ENCODE results near the gene ZC2HC1B. TPM values are rescaled to one million over a fixed set of nuclear protein-coding genes. Genes with fewer than 3 reads are reported as not detected.

The ZC2HC1B gene
- total RNA-seq, 1 donor from 2014 or later = not detected

GRCh38 chr6:143969077-143969476 lies 104.8 kb downstream of the ZC2HC1B start:
- Histone ChIP-seq H3K36me3 (no peaks in the 10 kb centered on the region), H3K27ac (no peak overlapping the region), H3K4me2 (peak overlapping the region; percentile 23), H3K9me3 (ENCODE audit: low read depth) (no peaks in the 10 kb centered on the region), H3K4me3 (no peak overlapping the region), H3K4me1 (peaks cover 94% of the 10 kb centered on the region), H3K27me3 (peaks cover 87% of the 10 kb centered on the region), H3F3A (ENCODE audit: low read depth) (peaks cover 49% of the 10 kb centered on the region), H4K20me1 (ENCODE audit: low read depth) (peaks cover 6% of the 10 kb centered on the region), H3K79me2 (ENCODE audit: low read depth) (no peaks in the 10 kb centered on the region), H3K9ac (no peak overlapping the region), H2AFZ (replicated peaks) (no peak overlapping the region)
- peaks cover 65% of the 10 kb centered on the region for H3K4me1 Mint-ChIP-seq
- TF ChIP-seq EZH2 (IDR thresholded peaks at IDR 0.05) = no peak
- TF ChIP-seq, protein P1, sequence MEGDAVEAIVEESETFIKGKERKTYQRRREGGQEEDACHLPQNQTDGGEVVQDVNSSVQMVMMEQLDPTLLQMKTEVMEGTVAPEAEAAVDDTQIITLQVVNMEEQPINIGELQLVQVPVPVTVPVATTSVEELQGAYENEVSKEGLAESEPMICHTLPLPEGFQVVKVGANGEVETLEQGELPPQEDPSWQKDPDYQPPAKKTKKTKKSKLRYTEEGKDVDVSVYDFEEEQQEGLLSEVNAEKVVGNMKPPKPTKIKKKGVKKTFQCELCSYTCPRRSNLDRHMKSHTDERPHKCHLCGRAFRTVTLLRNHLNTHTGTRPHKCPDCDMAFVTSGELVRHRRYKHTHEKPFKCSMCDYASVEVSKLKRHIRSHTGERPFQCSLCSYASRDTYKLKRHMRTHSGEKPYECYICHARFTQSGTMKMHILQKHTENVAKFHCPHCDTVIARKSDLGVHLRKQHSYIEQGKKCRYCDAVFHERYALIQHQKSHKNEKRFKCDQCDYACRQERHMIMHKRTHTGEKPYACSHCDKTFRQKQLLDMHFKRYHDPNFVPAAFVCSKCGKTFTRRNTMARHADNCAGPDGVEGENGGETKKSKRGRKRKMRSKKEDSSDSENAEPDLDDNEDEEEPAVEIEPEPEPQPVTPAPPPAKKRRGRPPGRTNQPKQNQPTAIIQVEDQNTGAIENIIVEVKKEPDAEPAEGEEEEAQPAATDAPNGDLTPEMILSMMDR (IDR thresholded peaks at IDR 0.05) = no peak
- no peak for TF ChIP-seq EZH2phosphoT487 (IDR thresholded peaks at IDR 0.05)
- H3K9me3 Mint-ChIP-seq = no peaks in the 10 kb centered on the region
- peak overlapping the region; percentile 89 for H3K27ac Mint-ChIP-seq
- peak; percentile 45 for DNase-seq (ENCODE audit: low spot score)
- no peak overlapping the region for H3K4me3 Mint-ChIP-seq
- H3K36me3 Mint-ChIP-seq = peaks cover 19% of the 10 kb centered on the region
- H3K27me3 Mint-ChIP-seq (ENCODE audit: insufficient read depth, low read depth) = no peaks in the 10 kb centered on the region

- peak overlapping the region; percentile 99 for H3K27ac Mint-ChIP-seq
- Histone ChIP-seq H3K9me3 (ENCODE audit: low read depth) (no peaks in the 10 kb centered on the region), H4K20me1 (ENCODE audit: low read depth) (peaks cover 6% of the 10 kb centered on the region), H3K4me3 (no peak overlapping the region), H2AFZ (replicated peaks) (no peak overlapping the region), H3F3A (ENCODE audit: low read depth) (peaks cover 42% of the 10 kb centered on the region), H3K36me3 (no peaks in the 10 kb centered on the region), H3K27ac (no peak overlapping the region), H3K9ac (no peak overlapping the region), H3K79me2 (ENCODE audit: low read depth) (no peaks in the 10 kb centered on the region), H3K4me1 (peaks cover 89% of the 10 kb centered on the region), H3K27me3 (peaks cover 90% of the 10 kb centered on the region), H3K4me2 (peak overlapping the region; percentile 78)
- H3K27me3 Mint-ChIP-seq (ENCODE audit: insufficient read depth, low read depth) = no peaks in the 10 kb centered on the region
- no peak for DNase-seq (ENCODE audit: low spot score)
- H3K4me1 Mint-ChIP-seq = peaks cover 78% of the 10 kb centered on the region
- H3K9me3 Mint-ChIP-seq = no peaks in the 10 kb centered on the region
- H3K4me3 Mint-ChIP-seq = peak overlapping the region; percentile 52
- H3K36me3 Mint-ChIP-seq = peaks cover 10% of the 10 kb centered on the region
- TF ChIP-seq, protein P1 (IDR thresholded peaks at IDR 0.05) = no peak
- TF ChIP-seq EZH2 (IDR thresholded peaks at IDR 0.05) = no peak
- TF ChIP-seq EZH2phosphoT487 (IDR thresholded peaks at IDR 0.05) = no peak
Measured at GRCh38 chr6:143970456-143971218, 106.4 kb downstream of the ZC2HC1B start.

- Histone ChIP-seq H3F3A (ENCODE audit: low read depth) (peaks cover 38% of the 10 kb centered on the region), H3K79me2 (ENCODE audit: low read depth) (no peaks in the 10 kb centered on the region), H3K9ac (no peak overlapping the region), H3K27ac (no peak overlapping the region), H3K36me3 (no peaks in the 10 kb centered on the region), H3K9me3 (ENCODE audit: low read depth) (no peaks in the 10 kb centered on the region), H4K20me1 (ENCODE audit: low read depth) (peaks cover 6% of the 10 kb centered on the region), H2AFZ (replicated peaks) (no peak overlapping the region), H3K4me1 (peaks cover 83% of the 10 kb centered on the region), H3K4me2 (peak overlapping the region; percentile 78), H3K4me3 (no peak overlapping the region), H3K27me3 (peaks cover 90% of the 10 kb centered on the region)
- Mint-ChIP-seq H3K27ac (peak overlapping the region; percentile 99), H3K27me3 (ENCODE audit: insufficient read depth, low read depth) (no peaks in the 10 kb centered on the region), H3K36me3 (peaks cover 2% of the 10 kb centered on the region), H3K4me1 (peaks cover 85% of the 10 kb centered on the region), H3K4me3 (peak overlapping the region; percentile 30), H3K9me3 (no peaks in the 10 kb centered on the region)
- DNase-seq (ENCODE audit: low spot score) = no peak
- TF ChIP-seq EZH2 (IDR thresholded peaks at IDR 0.05) = no peak
- TF ChIP-seq EZH2phosphoT487 (IDR thresholded peaks at IDR 0.05) = no peak
- TF ChIP-seq, protein P1 (IDR thresholded peaks at IDR 0.05) = no peak
Measured at GRCh38 chr6:143971482-143972205, 107.4 kb downstream of the ZC2HC1B start.
